AG04450 (cell line): ENCODE measurements around the gene FARS2. TPM values are rescaled to one million over a fixed set of nuclear protein-coding genes. Genes with fewer than 3 reads are reported as not detected.

ENCODE experiments used
- CTCF ChIA-PET: fragments of 300-600, 350-600 bp; formaldehyde crosslinking; extraction: SDS; loops from one replicate; lab custom pipeline; 2022; ENCODE audit warnings: antibody characterized with exemption, inconsistent platforms; lab: Charles Lee
- POLR2A ChIA-PET: fragments of 350-600 bp; formaldehyde crosslinking; extraction: SDS; loops from one replicate; lab custom pipeline; 2021; ENCODE audit warnings: antibody characterized with exemption, inconsistent platforms; lab: Yijun Ruan, JAX
- DNase-seq: peaks from one replicate; pipeline ENCODE4 v3.0.0-alpha.2; 2011; ENCODE audit warnings: low read depth, low spot score
- H3K27ac ChIP-seq: one replicate; pipeline ENCODE4 v1.5.1; 2012; ENCODE audit warnings: low read depth, low read length, control low read depth
- H3K27me3 ChIP-seq: one replicate; pipeline ENCODE4 v1.6.0; 2012; ENCODE audit warnings: low read length; ENCODE audit not compliant: control insufficient read depth, insufficient read depth
- H3K4me3 ChIP-seq: 2 replicates; pipeline ENCODE4 v1.5.1; 2011; ENCODE audit warnings: mild to moderate bottlenecking, low read depth, low read length, control low read depth
- H3K9me3 ChIP-seq: 2 replicates; pipeline ENCODE4 v1.5.1; 2012; ENCODE audit warnings: low read length; ENCODE audit not compliant: control insufficient read depth, insufficient read depth
- polyA plus RNA-seq: library from polyadenylated mRNA; depleted of rRNA; stranded (reverse); fragments of >200 nt; gene quantifications from 2 replicates; pipeline ENCODE4 v1.2.3, GENCODE V29; 2011
- TF ChIP-seq, protein P1 (sequence below): IDR thresholded peaks from 2 replicates; pipeline ENCODE4 v1.5.1; 2011; ENCODE audit warnings: low read depth, low read length, control low read depth, inconsistent platforms

Gene FARS2
- polyA plus RNA-seq, 1 experiment = 14.0 TPM

DNA sequence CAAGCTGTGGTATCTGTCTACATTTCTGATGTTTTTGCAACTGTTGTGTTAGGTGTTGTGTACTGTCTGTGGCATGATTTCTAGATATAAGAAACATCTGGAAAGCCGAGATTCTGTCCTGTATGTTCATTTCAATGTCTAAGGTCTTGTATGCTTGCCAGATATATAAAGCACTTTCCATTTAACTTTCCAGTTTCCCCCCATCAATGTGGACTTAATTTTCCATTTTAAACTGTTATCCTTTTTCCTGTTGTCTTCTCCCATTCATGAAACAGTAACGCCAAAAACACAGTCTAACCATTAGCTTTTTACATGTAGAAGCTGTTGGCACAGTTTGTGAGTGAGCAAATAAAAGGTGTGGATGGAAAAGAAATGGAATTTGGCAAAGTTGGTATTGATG is 181.6 kb downstream of the FARS2 start:
- H3K9me3 ChIP-seq = no peaks in the 10 kb centered on the region
- no peak for DNase-seq
- CTCF ChIA-PET = interaction anchor here (1.3 to 1.4 kb wide), 2 partner anchors 28 to 1104 kb away, joined by 3 to 7 read pairs; no protein-coding TSS in a partner anchor
- no peak overlapping the region for H3K4me3 ChIP-seq
- H3K27me3 ChIP-seq = no peaks in the 10 kb centered on the region
- H3K27ac ChIP-seq = no peak overlapping the region
- TF ChIP-seq, protein P1, sequence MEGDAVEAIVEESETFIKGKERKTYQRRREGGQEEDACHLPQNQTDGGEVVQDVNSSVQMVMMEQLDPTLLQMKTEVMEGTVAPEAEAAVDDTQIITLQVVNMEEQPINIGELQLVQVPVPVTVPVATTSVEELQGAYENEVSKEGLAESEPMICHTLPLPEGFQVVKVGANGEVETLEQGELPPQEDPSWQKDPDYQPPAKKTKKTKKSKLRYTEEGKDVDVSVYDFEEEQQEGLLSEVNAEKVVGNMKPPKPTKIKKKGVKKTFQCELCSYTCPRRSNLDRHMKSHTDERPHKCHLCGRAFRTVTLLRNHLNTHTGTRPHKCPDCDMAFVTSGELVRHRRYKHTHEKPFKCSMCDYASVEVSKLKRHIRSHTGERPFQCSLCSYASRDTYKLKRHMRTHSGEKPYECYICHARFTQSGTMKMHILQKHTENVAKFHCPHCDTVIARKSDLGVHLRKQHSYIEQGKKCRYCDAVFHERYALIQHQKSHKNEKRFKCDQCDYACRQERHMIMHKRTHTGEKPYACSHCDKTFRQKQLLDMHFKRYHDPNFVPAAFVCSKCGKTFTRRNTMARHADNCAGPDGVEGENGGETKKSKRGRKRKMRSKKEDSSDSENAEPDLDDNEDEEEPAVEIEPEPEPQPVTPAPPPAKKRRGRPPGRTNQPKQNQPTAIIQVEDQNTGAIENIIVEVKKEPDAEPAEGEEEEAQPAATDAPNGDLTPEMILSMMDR = no peak
- POLR2A ChIA-PET = no interaction called here

DNA sequence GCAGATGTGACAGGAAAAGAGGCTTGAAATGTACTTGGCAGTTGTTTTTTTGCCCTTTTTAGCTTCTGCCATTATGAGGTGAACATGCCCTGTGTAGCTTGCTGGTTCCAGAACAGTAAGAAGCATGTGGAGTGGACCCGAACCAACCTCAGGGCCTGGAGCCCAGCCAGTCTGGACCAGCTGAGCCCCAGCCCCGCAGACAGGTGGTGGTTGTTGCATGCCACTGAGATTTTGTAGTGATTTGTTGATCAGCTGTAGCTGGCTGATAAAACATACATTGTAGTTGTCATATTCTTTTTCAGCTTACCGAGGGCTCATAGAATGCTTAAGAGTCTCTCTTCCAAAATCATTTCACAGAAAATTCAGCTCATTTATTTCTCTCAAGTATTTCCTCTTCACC is 182.2 kb downstream of the FARS2 start:
- POLR2A ChIA-PET = no interaction called here
- CTCF ChIA-PET = interaction anchor here (0.7 to 1.4 kb wide), 4 partner anchors 28 to 1103 kb away, joined by 3 to 8 read pairs (median 6); no protein-coding TSS in a partner anchor
- Histone ChIP-seq H3K9me3 (no peaks in the 10 kb centered on the region), H3K4me3 (no peak overlapping the region), H3K27ac (no peak overlapping the region), H3K27me3 (no peaks in the 10 kb centered on the region)
- no peak for DNase-seq
- TF ChIP-seq, protein P1 = no peak

DNA sequence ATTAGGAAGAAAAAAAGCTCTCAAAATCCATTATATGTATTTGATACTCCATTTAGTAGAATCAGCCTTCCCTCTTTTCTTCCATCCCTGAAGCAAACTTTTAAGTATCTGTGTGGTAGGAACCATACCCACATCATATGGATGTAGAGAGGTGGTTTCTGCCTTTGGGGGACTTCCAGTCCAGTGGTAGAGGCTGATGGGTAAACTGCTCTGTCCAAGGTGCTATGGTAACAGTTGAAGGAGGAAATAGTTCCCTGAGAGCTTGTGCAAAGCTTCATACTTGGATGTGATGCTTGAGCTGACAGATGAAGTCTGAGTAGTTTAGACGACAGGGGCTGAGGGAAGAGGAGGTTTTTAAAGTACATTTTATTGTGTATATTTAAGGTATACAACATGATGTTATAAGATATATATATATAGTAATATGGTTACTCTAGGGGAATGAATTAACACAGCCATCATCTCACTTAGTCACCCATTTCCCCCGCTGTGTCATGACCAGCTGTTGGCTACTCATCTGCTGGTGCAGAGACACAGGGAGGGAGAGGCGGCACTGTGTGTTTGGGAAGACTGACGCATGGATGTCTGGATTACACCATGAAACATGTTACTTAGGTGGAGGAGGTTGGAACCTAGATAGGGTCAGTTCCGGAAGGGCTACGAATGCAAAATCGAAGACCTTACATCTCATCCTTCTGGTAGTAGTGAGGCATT is 185.2 kb downstream of the FARS2 start:
- no peak for DNase-seq
- ChIA-PET CTCF (interaction anchor here (0.6 to 1.8 kb wide), 2 partner anchors 24 to 92 kb away, joined by 3 to 4 read pairs; no protein-coding TSS in a partner anchor), POLR2A (no interaction called here)
- TF ChIP-seq, protein P1 = no peak
- Histone ChIP-seq H3K27ac (no peak overlapping the region), H3K4me3 (no peak overlapping the region), H3K9me3 (no peaks in the 10 kb centered on the region), H3K27me3 (no peaks in the 10 kb centered on the region)

DNA sequence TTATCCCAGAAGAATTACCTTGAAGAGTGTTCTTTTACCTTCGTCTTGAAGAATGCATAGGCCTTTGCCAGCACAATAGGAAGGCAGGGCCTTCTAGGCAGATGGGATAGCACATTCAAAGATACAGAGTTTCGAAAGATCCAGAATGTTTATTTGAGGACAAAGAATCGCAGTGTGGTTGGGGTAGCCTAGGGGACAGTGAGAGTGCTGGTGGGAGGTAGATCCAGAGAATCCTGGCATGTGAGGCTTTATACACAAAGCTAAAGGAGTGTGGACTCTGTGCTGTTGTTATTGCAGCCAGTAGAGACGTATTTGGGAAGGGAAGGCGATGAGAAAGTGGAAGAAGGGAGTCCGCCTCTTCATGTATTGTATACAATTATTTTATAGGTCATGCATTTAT is 186.6 kb downstream of the FARS2 start:
- ChIA-PET POLR2A (no interaction called here), CTCF (interaction anchor here (1.6 to 1.8 kb wide), 2 partner anchors 23 to 25 kb away, joined by 4 to 7 read pairs; no protein-coding TSS in a partner anchor)
- TF ChIP-seq, protein P1 = no peak
- no peak overlapping the region for H3K27ac ChIP-seq
- no peak overlapping the region for H3K4me3 ChIP-seq
- no peak for DNase-seq
- no peaks in the 10 kb centered on the region for H3K27me3 ChIP-seq
- H3K9me3 ChIP-seq = no peaks in the 10 kb centered on the region

DNA sequence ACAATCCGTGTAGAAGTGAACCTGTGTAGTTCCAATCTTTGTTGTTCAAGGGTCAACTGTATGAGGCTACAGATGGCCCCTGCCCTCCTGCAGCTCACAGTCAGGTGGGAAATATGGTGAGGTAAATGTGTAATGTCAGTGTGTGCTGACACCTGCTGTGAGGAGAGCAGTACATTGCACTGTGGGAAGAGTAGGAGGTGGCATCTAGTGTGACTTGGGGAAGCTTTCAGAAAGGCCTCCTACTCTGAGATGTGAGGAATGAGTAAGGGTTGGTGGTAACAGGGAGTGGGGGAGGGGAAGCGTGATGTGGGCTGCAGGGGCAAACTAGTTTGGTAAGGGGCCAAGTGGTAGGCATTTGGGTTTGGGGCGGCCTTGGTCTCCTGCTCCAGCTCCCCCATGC is 188.8 kb downstream of the FARS2 start:
- Histone ChIP-seq H3K4me3 (no peak overlapping the region), H3K27ac (no peak overlapping the region), H3K9me3 (no peaks in the 10 kb centered on the region), H3K27me3 (no peaks in the 10 kb centered on the region)
- ChIA-PET POLR2A (no interaction called here), CTCF (interaction anchor here (0.7 kb wide), 1 partner anchor 21 kb away, joined by 4 read pairs; no protein-coding TSS in a partner anchor)
- TF ChIP-seq, protein P1 = no peak
- no peak for DNase-seq
